Dermis blood vessel endothelial cell (primary cell): ENCODE results near the gene TPK1. TPM values are rescaled to one million over a fixed set of nuclear protein-coding genes. Genes with fewer than 3 reads are reported as not detected.

Experiments
- DNase-seq: peaks from one replicate; pipeline ENCODE4 v3.0.0; 2010
- total RNA-seq: library from RNA; depleted of rRNA; stranded (reverse); fragments of >200 nt; gene quantifications from 2 replicates; pipeline ENCODE4 v1.2.3, GENCODE V29; 2014

Gene TPK1
- 14.8 and 24.1 TPM in 2 replicates for total RNA-seq

DNA sequence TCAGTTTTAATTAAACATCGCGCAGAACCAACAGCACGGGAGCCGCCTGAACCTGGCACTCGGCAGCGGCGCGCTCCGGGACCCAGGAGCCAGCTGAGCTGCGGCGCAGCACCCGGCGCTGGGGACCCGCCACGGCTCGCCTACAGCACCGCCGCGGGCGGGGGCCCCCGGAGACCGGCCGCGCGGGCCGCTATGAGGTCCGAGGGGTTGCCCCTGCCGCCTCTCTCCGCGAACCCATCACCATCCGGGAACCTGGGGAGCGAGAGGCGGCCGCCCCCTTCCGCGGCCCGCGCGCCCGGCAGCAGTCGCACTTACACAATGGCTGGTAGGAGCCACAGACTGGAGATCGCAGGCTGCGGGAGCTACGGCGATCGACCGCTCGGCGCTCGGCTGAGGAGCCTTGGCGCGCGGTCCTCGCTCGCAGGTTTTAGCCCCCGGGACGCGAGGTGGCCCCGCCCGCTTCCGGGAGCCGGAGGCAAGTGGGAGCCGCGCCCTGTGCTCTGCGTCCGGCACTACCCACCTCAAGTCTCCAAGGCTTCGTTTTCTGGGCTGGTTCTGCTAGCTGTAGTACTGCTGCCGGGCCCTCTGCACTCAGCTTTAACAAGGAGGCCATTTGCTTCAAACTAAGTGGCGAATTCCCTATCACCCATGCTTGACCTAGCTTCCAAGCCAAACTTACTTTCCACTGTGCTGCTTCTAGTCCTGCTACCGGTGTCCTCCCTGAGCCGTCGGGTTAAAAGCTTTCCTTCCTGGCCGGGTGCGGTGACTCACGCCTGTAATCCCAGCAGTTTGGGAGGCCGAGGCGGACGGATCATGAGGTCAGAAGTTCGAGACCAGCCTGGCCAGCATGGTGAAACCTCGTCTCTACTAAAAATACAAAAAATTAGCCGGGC lies at the start of gene TPK1:
Gene TPK1, minus strand, starts transcription at position 402 of the 893 bp plus-strand sequence. CDS start 451 bp downstream, outside the sequence.
- peak; percentile 97 for DNase-seq

DNA sequence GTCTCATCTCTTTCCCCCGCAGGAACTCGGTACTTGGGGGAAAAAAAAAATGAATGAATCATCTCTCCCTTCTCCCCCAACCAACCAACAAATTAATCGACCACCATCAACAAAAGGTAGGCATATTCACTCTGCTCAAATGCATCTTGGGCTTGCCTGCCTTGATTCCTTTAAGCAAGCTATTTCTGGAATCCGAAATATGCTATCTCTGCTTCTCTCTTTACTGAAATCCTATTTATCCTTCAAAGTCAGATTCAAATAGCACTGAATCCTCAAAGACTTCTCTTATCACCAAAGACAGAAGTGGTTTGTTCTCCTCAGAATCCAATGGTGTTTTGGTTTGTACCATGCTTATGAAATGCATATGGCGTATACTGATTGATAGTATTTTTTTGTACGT lies 49.6 kb upstream of the TPK1 start:
- no peak for DNase-seq

DNA sequence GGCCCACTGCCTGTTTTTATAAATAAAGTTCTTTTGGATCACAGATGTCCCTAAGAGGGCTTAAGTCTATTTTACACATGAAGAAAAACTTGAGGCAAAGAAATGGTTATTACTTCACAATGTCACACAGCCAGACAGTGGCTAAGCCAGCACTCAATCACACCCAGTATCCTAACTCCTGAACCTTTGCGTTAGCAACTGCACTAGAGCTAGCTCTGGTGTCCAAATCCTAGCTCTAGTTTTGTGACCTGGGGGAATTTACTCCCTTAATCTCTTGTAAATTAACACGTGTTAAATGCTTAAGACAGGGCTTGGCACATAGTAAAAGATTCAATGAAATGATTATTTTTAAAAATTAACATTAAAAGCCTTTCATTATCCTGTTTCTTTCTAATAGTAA lies 49.0 kb upstream of the TPK1 start:
- DNase-seq = no peak

DNA sequence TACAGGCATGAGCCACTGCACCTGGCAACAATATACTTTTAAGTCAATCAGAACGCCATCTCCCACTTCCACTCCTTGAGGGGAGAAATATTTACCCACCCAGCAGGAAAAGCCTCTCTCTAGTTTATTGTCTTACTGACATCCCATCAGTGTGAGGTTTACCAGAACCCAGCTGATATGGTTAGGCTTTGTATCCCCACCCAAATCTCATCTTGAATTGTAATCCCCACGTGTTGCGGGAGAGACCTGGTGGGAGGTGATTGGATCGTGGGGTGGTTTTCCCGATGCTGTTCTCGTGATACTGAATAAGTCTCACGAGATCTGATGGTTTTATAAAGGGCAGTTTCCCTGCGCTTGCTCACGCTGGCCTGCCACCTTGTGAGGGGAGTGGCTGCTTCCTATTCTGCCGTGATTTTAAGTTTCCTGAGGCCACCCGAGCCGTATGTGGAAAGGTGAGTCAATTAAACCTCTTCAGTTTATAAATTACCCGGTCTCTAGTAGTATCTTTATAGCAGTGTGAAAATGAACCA lies 37.5 kb upstream of the TPK1 start:
- no peak for DNase-seq

DNA sequence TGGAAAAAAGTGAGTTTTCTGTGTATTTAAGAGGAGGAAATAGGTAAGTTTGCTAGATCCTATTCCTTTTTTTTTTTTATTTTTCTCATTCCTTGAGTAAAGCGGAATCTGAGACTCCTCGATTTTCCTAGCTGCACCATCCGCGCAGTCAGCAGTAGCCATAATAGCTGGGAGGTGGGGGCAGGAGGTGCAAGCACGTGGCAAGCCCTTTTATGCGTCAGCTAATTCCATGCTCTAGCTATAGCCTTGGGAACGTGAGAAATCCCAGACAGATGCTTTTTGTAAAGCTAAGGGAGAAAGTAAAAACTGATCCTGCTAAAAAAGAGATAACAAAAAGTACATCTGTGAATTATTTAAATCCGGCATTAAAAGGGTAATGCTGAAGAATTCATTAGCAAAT lies 33.2 kb upstream of the TPK1 start:
- DNase-seq = no peak

DNA sequence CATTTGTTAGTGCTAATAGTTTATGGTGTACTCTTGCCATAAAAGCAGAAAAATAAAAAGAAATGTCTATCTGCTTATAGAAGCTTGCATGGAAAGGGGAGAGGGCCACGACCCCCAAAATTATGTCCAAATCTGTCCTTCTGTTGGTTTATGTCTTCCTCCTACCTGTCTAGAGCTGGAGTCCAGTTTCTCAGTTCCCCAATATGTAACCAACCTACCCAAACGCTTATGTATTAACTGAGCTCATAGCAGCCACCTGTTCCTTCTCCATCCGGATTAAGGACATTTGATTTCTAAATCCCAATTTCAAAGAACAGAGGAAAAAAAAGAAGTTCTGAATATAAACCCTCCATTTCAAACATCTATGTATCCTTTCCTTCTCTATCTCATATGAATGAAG lies 30.3 kb upstream of the TPK1 start:
- DNase-seq = no peak

DNA sequence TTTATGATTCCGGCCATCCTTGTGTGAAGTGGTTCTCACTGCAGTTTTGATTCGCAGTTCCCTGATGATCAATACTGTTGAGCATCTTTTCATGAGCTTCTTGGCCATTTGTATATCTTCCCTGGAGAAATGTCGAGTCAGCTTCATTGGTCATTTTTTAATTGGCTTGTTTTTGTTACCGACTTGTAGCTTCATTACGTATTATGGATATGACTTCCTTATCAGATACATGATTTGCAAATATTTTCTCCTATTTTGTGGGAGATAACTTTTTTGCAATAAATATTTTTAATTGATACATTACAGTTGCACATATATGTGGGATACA lies 27.4 kb upstream of the TPK1 start:
- DNase-seq = no peak

DNA sequence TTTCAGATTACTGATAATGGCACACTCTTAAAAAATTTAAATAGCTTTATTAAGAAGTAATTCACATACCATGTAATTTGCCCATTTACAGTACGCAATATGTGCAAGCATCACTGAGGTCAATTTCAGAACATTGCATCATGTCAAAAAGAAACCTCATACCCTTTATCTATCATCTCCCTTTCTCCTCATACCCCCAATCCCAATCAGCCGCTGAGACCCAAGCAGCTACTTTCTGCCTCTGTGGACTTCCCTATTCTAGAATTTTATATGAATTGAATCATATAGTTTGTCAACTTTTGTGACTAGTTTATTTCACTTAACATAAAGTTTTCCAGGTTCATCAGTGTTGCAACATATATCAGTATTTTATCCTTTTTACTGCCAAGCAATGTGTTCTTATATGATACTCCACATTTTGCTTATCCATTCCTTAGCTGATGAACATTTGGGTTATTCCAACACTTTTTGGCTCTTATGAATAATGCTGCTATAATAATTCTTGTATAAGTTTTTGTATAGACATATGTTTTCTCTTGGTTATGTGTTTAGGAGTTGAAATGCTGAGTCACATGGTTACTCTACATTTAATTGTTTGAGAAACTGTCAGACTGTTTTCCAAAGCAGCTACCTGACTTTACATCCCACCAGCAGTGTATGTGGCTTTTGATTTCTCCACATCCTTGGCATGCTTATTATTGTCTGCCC lies 26.9 kb upstream of the TPK1 start:
- DNase-seq = no peak

DNA sequence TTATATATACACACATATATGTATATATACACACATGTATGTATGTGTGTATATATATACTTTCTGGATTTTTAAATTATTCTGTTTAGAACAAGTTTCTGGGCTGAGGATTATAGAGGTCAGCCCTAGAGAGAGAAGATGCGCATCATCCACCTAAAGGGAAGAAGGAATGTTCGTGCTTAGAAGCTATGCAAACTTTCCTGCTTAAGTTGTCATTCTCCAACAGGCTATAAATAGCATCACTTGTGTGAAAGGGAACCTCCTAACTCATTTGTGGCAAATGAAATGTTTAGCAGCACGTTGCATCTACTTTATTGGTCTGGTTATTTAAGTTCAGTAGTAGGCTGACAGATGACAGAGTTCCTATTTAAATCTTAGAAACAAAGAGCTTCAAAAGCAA lies 23.9 kb upstream of the TPK1 start:
- DNase-seq = no peak

DNA sequence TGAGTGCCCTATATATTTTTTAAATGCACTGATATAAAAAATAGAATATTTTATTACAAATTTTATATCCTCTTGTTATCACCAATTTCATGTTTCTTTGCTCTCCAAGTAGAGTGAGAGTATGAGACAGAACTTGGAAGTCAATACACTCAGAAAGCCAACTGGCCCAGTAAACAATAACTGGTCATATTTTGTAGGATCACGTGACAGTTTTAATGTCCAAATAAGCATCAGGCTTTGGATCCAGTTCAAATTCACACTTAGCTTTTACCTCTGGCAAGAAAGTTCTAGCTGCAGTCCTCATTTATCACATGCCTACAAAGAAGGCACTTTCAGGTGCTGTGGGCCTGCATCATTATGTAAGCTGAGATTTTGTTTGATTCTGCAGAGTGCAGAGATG lies 21.6 kb upstream of the TPK1 start:
- DNase-seq = no peak

DNA sequence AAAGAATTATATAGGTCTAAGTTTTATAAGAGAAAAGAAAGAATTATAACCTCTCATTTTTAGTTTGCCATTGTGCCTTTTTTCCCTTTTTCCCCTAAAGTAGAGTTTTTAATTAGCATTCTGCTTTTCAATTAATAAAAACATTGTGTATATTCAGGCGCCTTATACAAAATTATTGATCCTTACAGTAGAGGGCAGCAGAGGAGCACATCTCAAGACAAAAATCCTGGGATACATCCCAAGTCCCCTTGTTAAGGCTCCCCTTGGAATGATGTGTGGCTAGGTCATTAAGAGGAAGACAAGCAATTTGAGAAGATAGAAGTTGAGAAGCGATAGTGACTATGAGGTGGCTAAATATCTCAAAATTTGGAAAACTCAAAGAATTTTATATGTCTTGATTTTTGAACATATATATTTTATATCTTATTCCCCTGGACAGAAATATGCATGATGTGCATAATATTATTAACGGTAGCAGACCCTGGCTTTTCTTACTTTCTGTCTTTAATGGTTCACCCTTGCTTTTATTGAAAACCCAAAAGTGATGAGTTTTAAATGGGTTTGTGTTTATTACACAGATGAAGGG lies 19.1 kb upstream of the TPK1 start:
- peak; percentile 68 for DNase-seq

DNA sequence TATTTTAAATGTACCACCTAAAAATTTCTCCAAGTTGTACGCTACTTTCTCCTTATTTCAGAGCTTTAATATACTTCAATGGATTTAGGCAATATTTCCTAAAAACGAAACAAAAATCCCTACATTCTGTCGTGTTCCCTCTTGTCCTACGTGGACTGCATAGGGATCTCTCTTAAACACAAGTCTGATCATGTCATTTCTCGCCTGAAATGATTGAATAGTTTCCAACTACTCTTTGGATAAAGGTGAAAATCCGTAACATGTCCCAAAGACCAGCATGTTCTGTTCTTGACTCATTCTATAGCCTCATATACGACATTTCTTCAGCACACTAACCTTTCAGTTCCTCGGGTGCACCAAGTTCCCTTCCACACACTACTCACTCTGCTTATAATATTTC lies 17.7 kb upstream of the TPK1 start:
- no peak for DNase-seq

DNA sequence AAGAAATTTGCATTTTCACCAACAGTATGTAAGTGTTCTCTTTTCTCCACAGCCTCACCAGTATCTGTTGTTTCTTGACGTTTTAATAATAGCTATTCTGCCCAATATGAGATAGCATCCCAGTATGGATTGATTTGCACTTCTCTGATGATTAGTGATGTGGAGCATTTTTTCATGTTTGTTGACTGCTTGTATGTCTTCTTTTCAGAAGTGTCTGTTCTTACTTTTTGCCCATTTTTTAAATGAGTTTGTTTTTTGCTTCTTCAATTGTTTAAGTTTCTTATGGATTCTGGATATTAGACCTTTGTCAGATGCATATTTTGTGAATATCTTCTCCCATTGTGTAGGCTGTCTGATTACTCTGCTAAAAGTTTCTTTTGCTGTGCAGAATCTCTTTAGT lies 12.2 kb upstream of the TPK1 start:
- DNase-seq = no peak

DNA sequence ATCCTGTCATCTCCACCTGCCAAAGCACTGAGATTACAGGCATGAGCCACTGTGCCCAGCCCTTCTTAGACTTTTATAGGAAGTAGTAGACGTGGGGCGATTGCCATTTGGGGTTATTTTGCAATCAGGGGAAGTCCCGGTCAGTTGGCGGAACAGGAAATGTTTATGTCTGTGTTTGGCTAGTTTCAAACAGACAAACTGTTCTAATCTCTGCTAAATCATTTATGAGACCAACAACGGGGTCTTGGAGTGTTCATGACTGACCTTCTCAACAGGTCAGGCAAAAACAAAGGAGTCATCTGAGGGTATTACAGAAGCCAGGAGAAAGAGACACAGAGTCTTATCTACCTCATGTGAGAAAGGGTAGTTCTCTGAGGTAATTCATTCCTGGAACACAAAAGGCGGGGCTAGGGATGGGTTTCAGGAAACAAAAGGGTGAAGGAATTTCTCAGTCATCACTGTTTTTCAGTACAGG lies 6.6 kb upstream of the TPK1 start:
- peak; percentile 85 for DNase-seq

DNA sequence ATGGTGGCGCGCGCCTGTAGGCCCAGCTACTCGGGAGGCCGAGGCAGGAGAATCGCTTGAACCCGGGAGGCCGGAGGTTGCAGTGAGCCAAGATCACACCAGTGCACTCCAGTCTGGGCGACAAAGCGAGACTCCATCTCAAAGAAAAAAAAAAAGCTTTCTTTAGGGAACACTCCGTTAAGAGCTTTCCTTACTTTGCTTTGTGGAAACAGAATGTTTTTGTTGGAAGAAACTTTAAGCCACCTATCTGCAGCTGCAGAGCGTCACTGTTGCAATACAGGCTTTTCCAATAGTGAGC lies 641 bp upstream of the TPK1 start:
- DNase-seq = no peak

DNA sequence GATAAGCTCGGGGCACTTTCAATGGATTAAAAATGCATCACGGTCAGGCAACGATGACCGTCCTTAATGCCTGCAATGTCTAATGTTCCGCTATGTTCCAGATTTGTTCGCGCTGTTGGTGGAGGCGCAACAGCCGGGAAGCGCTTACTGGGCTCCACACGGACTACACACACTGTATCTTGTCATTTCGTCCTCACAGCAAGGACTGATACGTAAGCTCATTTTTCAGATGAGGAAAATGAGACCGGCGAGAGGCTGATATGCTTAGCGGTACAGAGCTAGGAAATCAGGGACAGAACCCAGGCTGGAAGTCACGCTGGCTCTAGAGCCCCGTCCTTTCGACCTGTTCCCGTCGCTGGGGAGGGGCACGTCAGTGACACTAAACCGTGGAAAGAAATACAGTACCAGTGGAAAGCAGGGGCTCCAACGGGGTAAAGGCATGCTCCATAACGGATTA lies 670 bp downstream of the TPK1 start:
- DNase-seq = peak; percentile 68

DNA sequence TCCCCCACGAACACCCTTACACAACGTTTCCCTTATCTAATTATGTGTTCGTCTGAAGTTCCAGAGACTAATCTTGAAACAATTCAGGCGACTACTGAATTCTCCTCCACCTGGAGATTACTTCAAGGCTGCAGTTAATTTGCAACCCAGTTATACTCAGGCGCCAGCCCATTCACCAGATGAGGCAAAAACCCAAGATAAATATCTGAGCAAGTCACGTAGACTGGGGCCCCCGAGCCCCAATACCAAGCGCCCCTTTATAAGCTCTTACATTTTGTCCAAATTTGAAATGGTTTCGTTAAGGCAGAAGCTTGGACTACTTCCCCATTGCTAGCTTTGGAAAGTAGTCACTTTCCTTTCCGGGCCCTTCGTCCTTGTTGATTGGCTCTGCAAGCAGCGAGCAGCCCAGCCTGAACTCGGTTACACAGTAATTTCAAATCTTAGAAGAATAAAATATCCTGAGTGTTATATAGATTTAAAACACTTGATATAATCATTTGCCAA lies 1.2 kb downstream of the TPK1 start:
- peak; percentile 65 for DNase-seq

DNA sequence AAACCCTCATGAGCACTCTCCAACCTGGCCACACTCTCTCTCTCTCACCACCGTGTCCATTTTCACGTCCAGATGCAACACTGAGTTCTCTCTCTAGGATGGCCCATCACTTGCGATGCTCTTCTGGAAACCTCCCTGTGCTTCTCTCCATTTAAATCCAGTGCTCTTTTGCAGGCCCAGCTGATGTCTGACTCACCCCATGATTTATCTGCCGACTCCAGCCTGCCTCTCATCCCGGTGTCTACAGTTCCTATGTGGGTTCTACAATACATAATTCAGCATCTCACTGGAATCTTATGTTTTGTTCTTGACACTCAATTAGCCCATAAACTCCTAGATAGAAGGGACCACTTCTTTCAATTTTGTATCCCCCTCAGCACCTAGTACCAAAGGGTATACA lies 5.0 kb downstream of the TPK1 start:
- no peak for DNase-seq

DNA sequence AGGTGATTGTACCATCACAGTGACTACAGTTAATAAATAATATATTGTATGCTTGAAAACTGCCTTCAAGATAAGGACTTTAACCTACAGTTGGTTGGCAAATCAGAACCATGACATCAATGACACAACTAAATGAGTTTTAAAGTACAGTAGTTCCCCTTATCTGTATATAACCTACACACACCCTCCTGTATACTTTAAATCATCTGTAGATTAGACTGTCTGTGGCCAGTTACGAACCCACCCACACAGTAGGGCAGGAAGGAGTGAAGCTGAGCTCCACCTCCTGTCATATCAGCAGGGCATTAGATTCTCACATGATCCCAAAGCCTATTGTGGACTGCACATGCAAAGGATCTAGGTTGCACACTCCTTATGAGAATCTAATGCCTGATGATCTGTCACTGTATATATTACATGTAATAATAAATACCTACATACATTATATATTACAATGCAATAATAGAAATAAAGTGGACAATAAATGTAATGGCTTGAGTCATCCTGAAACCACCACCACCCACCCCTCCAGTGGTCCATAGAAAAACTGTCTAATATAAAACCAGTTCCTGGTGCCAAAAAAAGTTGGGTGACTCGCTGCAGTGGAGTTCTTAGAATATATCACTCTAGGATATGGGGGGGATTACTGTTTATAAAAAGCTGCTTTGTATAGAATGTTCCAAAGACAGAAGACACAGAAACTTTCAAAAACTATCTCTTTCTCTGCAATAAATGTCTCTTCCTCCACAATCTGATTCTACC lies 5.6 kb downstream of the TPK1 start:
- no peak for DNase-seq

DNA sequence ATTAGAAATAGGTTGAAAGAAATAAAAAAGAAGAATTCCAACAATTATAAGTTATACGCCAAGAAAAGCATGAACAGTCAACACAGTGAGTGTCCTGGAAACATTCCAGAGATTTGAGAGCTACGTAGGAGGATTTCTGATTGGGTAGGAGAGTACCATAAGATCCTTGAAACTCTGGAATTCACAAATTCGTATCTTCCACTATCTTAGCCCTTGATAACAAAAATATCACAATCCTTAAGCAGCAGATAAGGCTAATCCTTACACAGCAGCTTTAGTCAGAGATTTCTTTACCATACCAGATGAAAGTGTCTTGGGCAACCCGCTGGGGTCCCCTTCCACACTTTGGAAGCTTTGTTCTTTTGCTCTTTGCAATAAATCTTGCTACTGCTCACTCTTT lies 8.2 kb downstream of the TPK1 start:
- DNase-seq = peak; percentile 67

DNA sequence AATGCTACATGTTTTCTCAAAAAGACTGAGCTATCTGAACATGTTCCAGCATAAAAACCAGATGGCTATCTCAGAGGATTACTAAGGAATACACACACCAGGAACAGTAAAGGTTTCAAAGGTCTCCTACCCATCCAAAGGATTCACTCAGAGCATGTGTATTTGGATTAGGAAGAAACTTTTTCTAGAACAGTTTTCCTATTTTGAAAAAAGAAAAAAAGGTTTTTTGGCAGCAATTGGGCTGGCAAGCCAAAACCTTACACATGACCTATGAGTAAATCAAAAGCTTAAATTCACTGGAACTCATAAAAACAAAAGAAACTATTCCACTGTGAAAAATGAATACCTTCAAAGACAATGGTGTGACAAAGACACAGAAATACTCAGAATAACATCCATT lies 9.6 kb downstream of the TPK1 start:
- DNase-seq = peak; percentile 31

DNA sequence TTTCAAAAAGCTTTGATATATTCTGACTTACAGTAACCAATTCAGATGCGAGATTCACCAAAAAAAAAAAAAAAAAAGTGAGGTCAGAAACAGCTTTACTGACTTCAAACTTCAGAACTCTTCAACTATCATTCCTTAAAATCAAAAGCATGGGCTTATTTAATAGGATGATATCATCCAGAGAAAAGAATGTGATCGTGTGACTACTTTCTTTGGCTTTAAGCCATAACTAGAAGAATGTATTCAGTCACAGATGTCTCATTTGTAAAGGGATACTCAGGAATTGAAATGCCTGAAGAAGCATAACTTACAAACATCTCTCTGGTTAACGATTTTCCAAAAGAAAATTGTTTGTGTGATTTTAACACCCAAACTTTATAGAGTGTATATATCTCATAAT lies 11.5 kb downstream of the TPK1 start:
- peak; percentile 85 for DNase-seq

DNA sequence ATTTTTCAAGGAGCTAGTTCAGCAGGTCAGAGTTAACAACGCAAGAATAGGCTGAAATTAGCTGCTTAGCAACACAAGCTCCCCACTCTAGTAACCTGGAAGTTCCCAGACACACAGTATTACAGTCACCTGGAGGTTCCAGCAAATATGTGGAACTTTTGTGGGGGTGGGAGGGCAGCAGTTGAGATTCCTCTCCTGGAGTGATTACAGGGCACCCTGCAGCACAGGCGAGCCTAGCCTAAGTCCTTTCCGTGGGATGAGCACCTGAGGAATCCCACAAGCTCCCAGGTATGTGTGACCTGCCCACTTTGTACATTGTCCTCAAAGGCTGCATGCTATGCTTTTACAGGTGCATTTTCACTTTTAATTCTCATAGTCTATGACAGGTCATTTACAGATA lies 13.6 kb downstream of the TPK1 start:
- no peak for DNase-seq
